Effector memory CD4-positive, alpha-beta T cell (primary cell): ENCODE measurements around the gene UBE2J2.
A peak's percentile ranks its signal among the peaks of the same experiment; 100 is the strongest.

Experiments
- DNase-seq, 3 donors: peaks; one replicate each; pipeline ENCODE4 v3.0.0-alpha.2; 2020
- H3K27ac ChIP-seq: 2 replicates; pipeline ENCODE4 v1.7.0; 2013; ENCODE audit warnings: mild to moderate bottlenecking, low read length, moderate library complexity; ENCODE audit not compliant: insufficient read depth, poor library complexity, severe bottlenecking
- H3K27me3 ChIP-seq: replicated peaks from 2 replicates; pipeline ENCODE4 v1.7.0; 2013; ENCODE audit warnings: mild to moderate bottlenecking, low read length; ENCODE audit not compliant: insufficient read depth, control insufficient read depth, poor library complexity, severe bottlenecking
- H3K36me3 ChIP-seq: 2 replicates; pipeline ENCODE4 v1.7.0; 2013; ENCODE audit warnings: mild to moderate bottlenecking, low read length, moderate library complexity; ENCODE audit not compliant: control insufficient read depth, insufficient read depth
- H3K4me1 ChIP-seq: 2 replicates; pipeline ENCODE4 v1.7.0; 2013; ENCODE audit warnings: low read length, mild to moderate bottlenecking; ENCODE audit not compliant: control insufficient read depth, insufficient read depth, poor library complexity, severe bottlenecking
- H3K4me3 ChIP-seq: 2 replicates; pipeline ENCODE4 v1.7.0; 2013; ENCODE audit warnings: low read length, low read depth, mild to moderate bottlenecking; ENCODE audit not compliant: insufficient read depth, poor library complexity, severe bottlenecking
- H3K9me3 ChIP-seq: 2 replicates; pipeline ENCODE4 v1.7.0; 2013; ENCODE audit warnings: mild to moderate bottlenecking, low read length, moderate library complexity; ENCODE audit not compliant: control insufficient read depth

Gene UBE2J2

GRCh38 chr1:1264868-1265272 is 8.8 kb downstream of the UBE2J2 start:
- H3K27ac ChIP-seq: no peak overlapping the region
- H3K9me3 ChIP-seq: no peaks in the 10 kb centered on the region
- H3K27me3 ChIP-seq: no peaks in the 10 kb centered on the region
- no peak for DNase-seq
- H3K4me1 ChIP-seq: peaks cover 4% of the 10 kb centered on the region
- no peak overlapping the region for H3K4me3 ChIP-seq
- peaks cover 47% of the 10 kb centered on the region for H3K36me3 ChIP-seq

- Histone ChIP-seq H3K27me3 (no peaks in the 10 kb centered on the region), H3K4me3 (no peak overlapping the region), H3K36me3 (peaks cover 52% of the 10 kb centered on the region), H3K4me1 (peaks cover 4% of the 10 kb centered on the region), H3K9me3 (no peaks in the 10 kb centered on the region), H3K27ac (no peak overlapping the region)
- no peak for DNase-seq
Measured at GRCh38 chr1:1264026-1264425, 9.6 kb downstream of the UBE2J2 start.

- H3K4me3 ChIP-seq: no peak overlapping the region
- peaks cover 45% of the 10 kb centered on the region for H3K36me3 ChIP-seq
- no peaks in the 10 kb centered on the region for H3K9me3 ChIP-seq
- no peak for DNase-seq
- no peak overlapping the region for H3K27ac ChIP-seq
- peaks cover 4% of the 10 kb centered on the region for H3K4me1 ChIP-seq
- H3K27me3 ChIP-seq: no peaks in the 10 kb centered on the region
Measured at GRCh38 chr1:1262758-1263157, 10.9 kb downstream of the UBE2J2 start.

GRCh38 chr1:1262071-1262470 is 11.6 kb downstream of the UBE2J2 start:
- H3K4me3 ChIP-seq: no peak overlapping the region
- peaks cover 42% of the 10 kb centered on the region for H3K36me3 ChIP-seq
- peaks cover 4% of the 10 kb centered on the region for H3K4me1 ChIP-seq
- DNase-seq: no peak
- no peaks in the 10 kb centered on the region for H3K27me3 ChIP-seq
- H3K27ac ChIP-seq: no peak overlapping the region
- H3K9me3 ChIP-seq: no peaks in the 10 kb centered on the region

GRCh38 chr1:1260843-1261560 is 12.7 kb downstream of the UBE2J2 start:
- no peak overlapping the region for H3K4me3 ChIP-seq
- peak overlapping the region; percentile 0 for H3K27ac ChIP-seq
- H3K27me3 ChIP-seq: no peaks in the 10 kb centered on the region
- DNase-seq: no peak
- no peaks in the 10 kb centered on the region for H3K9me3 ChIP-seq
- peaks cover 4% of the 10 kb centered on the region for H3K4me1 ChIP-seq
- peaks cover 50% of the 10 kb centered on the region for H3K36me3 ChIP-seq

- Histone ChIP-seq H3K27ac (no peak overlapping the region), H3K4me1 (peaks cover 4% of the 10 kb centered on the region), H3K9me3 (no peaks in the 10 kb centered on the region), H3K4me3 (no peak overlapping the region), H3K27me3 (no peaks in the 10 kb centered on the region), H3K36me3 (peaks cover 57% of the 10 kb centered on the region)
- DNase-seq: no peak
Measured at GRCh38 chr1:1259951-1260600, 13.6 kb downstream of the UBE2J2 start.

- no peak for DNase-seq
- no peak overlapping the region for H3K4me3 ChIP-seq
- no peak overlapping the region for H3K27ac ChIP-seq
- H3K4me1 ChIP-seq: peaks cover 4% of the 10 kb centered on the region
- H3K36me3 ChIP-seq: peaks cover 58% of the 10 kb centered on the region
- no peaks in the 10 kb centered on the region for H3K9me3 ChIP-seq
- H3K27me3 ChIP-seq: no peaks in the 10 kb centered on the region
Measured at GRCh38 chr1:1259540-1259939, 14.1 kb downstream of the UBE2J2 start.

- no peak for DNase-seq
- peaks cover 4% of the 10 kb centered on the region for H3K4me1 ChIP-seq
- H3K27ac ChIP-seq: no peak overlapping the region
- H3K27me3 ChIP-seq: no peaks in the 10 kb centered on the region
- no peak overlapping the region for H3K4me3 ChIP-seq
- H3K36me3 ChIP-seq: peaks cover 56% of the 10 kb centered on the region
- H3K9me3 ChIP-seq: no peaks in the 10 kb centered on the region
Measured at GRCh38 chr1:1259119-1259488, 14.6 kb downstream of the UBE2J2 start.

GRCh38 chr1:1256956-1257871 is 16.4 kb downstream of the UBE2J2 start:
- Histone ChIP-seq H3K27ac (no peak overlapping the region), H3K27me3 (no peaks in the 10 kb centered on the region), H3K9me3 (no peaks in the 10 kb centered on the region), H3K4me1 (peaks cover 4% of the 10 kb centered on the region), H3K4me3 (no peak overlapping the region), H3K36me3 (peaks cover 44% of the 10 kb centered on the region)
- no peak for DNase-seq

GRCh38 chr1:1255611-1256010 is 18.0 kb downstream of the UBE2J2 start:
- Histone ChIP-seq H3K27ac (no peak overlapping the region), H3K36me3 (peaks cover 41% of the 10 kb centered on the region), H3K27me3 (no peaks in the 10 kb centered on the region), H3K4me3 (no peak overlapping the region), H3K4me1 (peaks cover 10% of the 10 kb centered on the region), H3K9me3 (no peaks in the 10 kb centered on the region)
- DNase-seq: no peak
